Hematopoietic multipotent progenitor cell (in vitro differentiated cells): ENCODE data around the gene LOXL1. TPM values are rescaled to one million over a fixed set of nuclear protein-coding genes. Genes with fewer than 3 reads are reported as not detected.

Experiments used
- DNase-seq, 3 donors: peaks; one replicate each; pipeline ENCODE4 v3.0.0-alpha.2; 2011 to 2015; ENCODE audit warnings: low read depth in 2 of 3, low spot score in 2 of 3
- total RNA-seq: library from RNA; depleted of rRNA; stranded (reverse); fragments of >200 nt; gene quantifications from one replicate; pipeline ENCODE4 v1.2.3, GENCODE V29; 2012

LOXL1 gene
- total RNA-seq, 1 donor: 12.9 TPM

GRCh38 chr15:73897441-73898261 lies 28.6 kb upstream of the LOXL1 start:
- peak; percentile 23 to 28 (median 28) for DNase-seq

- no peak for DNase-seq
Measured at GRCh38 chr15:73899197-73900094, 26.8 kb upstream of the LOXL1 start.

- no peak for DNase-seq
Measured at GRCh38 chr15:73900095-73900712, 26.1 kb upstream of the LOXL1 start.

GRCh38 chr15:73901126-73901810 lies 25.0 kb upstream of the LOXL1 start:
- no peak for DNase-seq

GRCh38 chr15:73902121-73903020 lies 23.9 kb upstream of the LOXL1 start:
- DNase-seq: no peak

GRCh38 chr15:73904026-73904815 lies 22.0 kb upstream of the LOXL1 start:
- DNase-seq: no peak

- DNase-seq: no peak
Measured at GRCh38 chr15:73905225-73905827, 20.9 kb upstream of the LOXL1 start.

- DNase-seq: peak in 1 of 3 donors; percentile 16
Measured at GRCh38 chr15:73906346-73907034, 19.8 kb upstream of the LOXL1 start.

- DNase-seq: peak in 1 of 3 donors; percentile 67
Measured at GRCh38 chr15:73907035-73907408, 19.2 kb upstream of the LOXL1 start.

- peak; percentile 36 to 82 (median 70) for DNase-seq
Measured at GRCh38 chr15:73908030-73908821, 18.0 kb upstream of the LOXL1 start.

- DNase-seq: no peak
Measured at GRCh38 chr15:73908822-73909122, 17.5 kb upstream of the LOXL1 start.

GRCh38 chr15:73909651-73910050 lies 16.6 kb upstream of the LOXL1 start:
- DNase-seq: no peak

GRCh38 chr15:73910522-73911303 lies 15.5 kb upstream of the LOXL1 start:
- DNase-seq: no peak

GRCh38 chr15:73912030-73912596 lies 14.1 kb upstream of the LOXL1 start:
- DNase-seq: no peak

- DNase-seq: peak in 2 of 3 donors; percentile 72 to 84
Measured at GRCh38 chr15:73914145-73914544, 12.1 kb upstream of the LOXL1 start.

- DNase-seq: no peak
Measured at GRCh38 chr15:73915082-73915481, 11.2 kb upstream of the LOXL1 start.
